ENCODE data around the gene MAP1LC3B2.

DNA sequence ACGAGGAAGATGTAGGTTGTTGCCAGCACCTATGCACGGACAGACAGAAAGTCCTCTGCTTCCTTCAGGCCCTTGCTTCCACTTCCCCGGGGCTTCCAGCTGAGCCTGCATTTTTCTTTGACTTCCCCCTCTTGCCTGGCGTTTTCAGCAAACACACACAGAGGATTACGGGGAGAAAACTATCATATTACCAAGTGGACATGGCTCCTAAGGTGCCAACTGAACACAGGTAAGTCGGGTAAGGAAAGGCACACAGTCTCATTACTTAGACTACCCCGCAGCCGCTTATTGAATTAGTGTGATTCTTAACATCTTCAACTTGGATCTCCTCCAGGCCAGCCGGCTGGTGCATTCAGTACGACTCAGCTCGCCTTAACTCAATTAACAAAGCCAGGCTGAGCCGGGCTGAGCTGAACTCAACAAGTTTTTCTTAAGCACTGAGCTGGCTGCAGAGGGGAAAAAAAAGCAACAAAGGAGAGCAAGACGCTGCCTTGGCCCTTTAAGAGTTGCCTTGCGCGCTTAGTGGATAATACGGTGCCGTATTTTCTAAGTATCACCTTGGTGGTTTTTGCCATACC lies 19.2 kb upstream of the MAP1LC3B2 start:
- peak; percentile 94; the same call in 1 of the 2 replicates for TF ChIP-seq SIN3A (IDR thresholded peaks at IDR 0.05; ENCODE audit: borderline replicate concordance, insufficient read depth, low read length)
- peak; percentile 58; the same call in 1 of the 2 replicates for TF ChIP-seq POLR2AphosphoS5 (IDR thresholded peaks at IDR 0.05; ENCODE audit: low read depth, low read length)
- no peak for TF ChIP-seq TAF1 (IDR thresholded peaks at IDR 0.05; ENCODE audit: borderline replicate concordance, insufficient read depth, low read length)
- 0 out of 4 replicates have a peak, but pooled peaks of 1 of the 2 experiments have one; percentile 38 for TF ChIP-seq REST (IDR thresholded peaks at IDR 0.05; ENCODE audit: insufficient read depth in 1 of 2, low read depth in 2 of 2, low read length in 2 of 2)
- TF ChIP-seq FOXP2 (optimal IDR thresholded peaks at IDR 0.05; ENCODE audit: borderline replicate concordance, extremely low read depth, extremely low read length, insufficient read depth) = no peak
